NCI-H1930 (cell line): ENCODE results near the gene LONRF2.

Source experiments
- DNase-seq, 2 experiments: peaks; one replicate each; lab custom pipeline; 2025; lab: John Stamatoyannopoulos, UW

LONRF2 gene

DNA sequence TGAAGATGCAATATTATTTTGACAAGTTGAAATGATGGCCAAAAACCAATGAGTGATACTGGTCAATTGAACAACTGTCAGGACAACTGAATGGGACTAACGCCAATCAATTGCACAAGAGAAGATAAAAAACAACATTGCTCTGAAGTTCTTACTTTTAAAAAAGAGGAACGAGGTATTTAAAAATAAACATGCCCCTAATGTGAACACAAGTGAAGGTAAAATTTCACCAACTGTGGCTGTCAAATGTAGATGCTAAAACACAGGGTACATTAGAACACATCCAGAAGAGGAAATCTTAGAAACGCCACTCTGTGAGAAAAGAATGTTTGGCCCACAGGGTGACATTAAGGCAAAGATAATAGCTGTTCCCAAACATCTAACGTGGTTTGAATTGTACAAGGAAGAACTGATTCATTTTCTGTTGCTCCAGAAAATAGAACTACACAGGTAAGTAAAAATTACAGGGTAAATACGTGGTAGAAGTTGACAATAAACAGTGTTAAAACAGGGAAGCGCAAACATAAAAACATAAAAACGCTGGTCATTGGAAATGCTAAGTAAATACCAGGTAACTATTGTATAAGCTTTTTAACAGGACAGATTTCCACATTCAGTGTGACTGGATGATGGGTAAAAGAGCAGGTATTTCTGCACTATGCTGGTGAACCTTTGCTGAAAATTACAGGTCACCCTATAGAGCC lies 20.3 kb downstream of the LONRF2 start:
- no peak for DNase-seq

GRCh38 chr2:100299548-100299947 lies 22.8 kb downstream of the LONRF2 start:
- DNase-seq = no peak

- no peak for DNase-seq
These were observed 24.8 kb downstream of the LONRF2 start for GRCh38 chr2:100297511-100297910.

DNA sequence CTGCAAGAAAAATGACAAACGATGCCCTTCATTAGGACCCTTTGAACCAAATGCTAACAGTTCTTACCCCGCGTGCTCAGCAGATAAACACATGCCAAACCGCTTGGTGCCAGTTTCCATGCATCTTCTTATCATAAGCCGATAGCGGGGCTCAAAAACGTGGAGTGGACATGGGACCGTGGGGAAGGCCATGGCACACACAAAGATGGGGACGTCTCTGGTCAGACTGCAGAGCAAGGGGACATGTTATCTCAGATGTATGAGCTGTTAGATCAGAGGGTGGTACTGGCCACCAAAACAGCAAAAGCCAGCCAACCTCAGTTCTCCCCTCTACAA lies 28.2 kb downstream of the LONRF2 start:
- no peak for DNase-seq

DNA sequence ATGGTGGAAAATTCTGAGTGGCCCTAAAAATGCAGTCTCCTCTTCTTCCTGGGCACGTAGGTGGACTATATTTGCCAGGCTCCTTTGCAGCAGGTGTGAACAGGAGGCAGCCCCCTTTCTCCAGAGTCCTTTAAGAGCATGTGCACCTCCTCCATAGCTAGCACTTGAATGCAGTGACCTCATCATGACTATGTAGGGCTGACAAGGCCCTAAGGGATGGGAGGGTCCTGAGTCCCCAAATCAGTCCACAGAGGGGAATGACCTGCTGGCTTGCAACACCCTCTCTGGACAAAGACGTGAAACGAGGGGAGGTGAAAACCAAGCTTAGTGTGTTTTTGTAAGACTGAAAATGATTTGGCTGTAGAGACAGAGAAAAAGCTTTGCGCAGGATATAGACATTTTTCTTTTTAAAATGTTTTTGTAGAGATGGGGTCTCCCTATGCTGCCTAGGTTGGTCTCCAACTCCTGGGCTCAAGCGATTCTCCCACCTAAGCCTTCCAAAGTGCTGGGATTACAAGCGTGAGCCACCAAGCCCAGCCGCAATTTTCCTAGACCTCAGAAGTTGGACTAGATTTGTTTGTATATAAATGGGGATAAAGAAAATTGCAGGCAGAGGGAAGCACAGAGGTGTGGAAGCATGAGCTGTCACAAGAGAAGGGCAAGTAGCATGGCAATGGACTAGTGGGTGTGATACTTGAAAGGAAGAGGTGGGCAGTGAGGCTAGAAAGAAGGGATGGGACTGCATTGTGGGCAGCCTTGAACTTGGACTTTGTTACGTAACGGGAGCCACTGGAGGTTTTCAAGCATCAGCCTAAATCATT lies 28.8 kb downstream of the LONRF2 start:
- DNase-seq = no peak

DNA sequence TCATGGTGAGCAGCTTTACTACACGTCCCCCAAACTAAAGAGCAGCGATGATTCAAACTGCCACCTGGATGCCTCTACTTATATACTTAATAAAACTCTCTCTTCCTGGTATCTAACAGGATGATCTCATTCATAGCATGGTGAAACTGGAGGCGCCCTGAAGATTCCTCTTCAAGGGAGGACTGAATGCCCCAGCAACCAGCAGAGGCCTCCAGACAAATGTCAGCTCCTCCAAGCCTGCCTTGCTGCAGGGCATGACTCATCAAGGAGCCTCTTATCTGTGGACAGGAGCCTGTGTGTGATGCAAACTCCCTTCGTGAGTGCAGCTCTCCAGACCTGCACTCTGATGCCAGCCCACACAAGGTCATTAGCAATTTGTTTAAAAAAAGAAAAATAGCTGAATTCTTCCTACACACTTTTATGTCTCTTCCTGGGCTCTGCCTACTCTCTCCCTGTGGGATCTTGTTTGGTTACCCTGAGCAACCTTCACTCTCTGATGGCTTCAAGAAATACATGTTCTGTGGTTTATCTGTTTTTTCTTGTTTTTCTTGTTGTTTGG lies 30.2 kb downstream of the LONRF2 start:
- DNase-seq = no peak

DNA sequence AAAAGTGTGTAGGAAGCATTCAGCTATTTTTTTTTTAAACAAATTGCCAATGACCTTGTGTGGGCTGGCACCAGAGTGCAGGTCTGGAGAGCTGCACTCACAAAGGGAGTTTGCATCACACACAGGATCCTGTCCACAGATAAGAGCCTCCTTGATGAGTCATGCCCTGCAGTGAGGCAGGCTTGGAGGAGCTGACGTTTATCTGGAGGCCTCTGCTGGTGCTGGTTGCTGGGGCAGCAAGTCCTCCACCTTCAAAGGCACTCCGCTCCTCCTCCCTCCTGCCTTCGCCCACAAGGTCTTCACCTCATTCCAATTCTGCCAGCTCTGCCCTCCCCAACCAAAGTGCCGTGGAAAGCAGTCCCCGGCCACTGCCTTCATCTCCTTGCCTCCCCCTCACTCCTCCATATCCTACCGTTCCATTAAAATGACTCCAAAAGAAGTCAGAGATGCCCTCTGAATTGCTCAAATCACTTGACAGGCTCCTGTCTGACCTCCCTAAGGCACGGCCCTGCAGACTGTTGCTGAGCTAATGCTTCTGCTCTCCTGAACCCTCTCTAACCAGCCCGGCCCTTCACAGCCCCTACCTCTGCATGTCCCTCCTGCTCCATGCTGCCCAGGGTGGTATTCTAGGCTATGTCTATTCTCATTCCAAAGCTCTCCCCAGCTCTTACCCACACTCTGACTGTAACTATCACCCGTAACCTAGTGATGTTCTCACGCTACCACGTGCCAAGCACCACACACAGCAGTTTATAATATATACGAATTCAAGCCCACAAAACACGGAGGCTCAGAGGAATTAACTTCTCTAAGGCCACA lies 30.9 kb downstream of the LONRF2 start:
- no peak for DNase-seq

- no peak for DNase-seq
These were observed 31.6 kb downstream of the LONRF2 start for GRCh38 chr2:100290718-100291151.

DNA sequence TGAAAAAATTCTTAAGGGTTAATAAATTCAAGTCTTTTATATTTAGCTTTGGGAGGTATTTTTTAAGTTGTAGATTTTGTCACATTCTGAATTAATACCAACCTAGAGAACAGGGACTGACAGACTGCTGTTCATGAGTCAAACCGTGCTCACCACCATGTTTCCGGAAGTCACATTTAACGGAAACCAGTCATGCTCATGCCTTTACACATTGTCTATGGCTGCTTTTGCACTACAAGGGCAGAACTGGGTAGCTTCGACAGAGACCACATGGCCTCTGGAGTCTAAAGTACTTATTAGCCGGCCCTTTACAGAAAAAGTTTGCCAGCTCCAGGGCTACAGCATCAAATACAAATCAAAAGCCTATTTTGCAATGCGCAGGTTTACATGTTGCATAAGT lies 33.3 kb downstream of the LONRF2 start:
- DNase-seq = no peak

- DNase-seq = no peak
These were observed 36.0 kb downstream of the LONRF2 start for GRCh38 chr2:100286318-100286717.

DNA sequence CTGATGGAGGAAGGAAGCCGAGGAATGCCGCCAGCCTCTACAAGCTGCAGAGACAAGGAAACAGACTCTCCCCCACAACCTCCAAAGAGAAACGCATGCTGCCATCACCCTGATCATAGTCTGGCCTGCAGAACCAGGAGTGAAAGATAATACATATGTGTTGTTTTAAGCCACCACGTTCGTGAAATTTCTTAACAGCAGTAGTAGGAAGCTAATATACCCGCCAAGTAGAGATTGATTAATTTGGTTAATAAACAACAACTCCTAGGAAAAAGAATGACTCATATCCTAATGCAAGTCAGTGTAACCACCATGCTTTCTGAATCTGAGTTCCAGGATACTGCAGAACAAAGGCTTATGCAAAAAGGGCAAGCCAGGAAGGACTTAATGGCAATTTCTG lies 36.6 kb downstream of the LONRF2 start:
- DNase-seq = no peak

GRCh38 chr2:100285011-100285410 lies 37.3 kb downstream of the LONRF2 start:
- no peak for DNase-seq

GRCh38 chr2:100283724-100284501 lies 38.4 kb downstream of the LONRF2 start:
- no peak for DNase-seq

DNA sequence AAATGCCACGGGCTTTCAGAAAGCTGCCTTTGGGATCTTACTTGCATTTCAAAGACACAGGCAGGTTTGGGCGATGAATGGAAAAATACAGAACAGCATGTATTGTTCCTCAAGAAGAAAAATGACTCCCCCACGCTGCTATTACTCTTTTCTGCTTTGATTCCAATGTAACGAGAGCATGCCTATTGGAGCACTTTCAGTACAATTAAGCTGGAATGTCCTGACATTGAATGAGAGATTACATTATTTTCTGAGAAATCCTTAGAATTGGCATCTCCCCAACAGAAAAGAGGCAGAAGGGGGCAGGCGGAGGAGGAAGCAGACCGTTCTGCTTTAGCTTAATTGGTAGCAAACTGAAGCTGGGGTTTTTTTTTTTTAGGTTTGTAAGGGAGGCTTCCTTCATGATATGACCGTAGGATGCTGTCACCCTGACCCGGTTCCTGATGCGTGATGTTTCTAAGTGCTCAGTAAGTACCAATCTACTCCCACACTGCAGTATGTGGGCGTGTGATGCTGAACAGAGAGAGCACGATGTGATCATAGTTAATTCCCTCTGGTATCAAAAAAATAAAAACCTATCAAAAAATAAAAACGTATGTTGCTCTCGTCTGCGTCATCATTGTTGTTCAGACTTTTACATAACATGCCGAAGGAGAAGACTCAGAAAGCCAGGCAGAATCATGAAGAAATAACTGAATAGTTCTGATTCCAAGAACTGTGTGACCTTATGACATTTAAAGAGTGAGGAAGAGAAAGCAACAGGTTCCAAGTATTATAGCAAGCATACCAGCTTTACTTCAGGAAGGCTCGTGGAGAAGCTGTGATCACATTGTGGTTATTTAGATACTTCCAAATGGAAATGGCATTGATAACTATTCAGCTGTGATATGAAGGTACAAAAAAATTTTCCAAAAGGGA lies 40.5 kb downstream of the LONRF2 start:
- no peak for DNase-seq

GRCh38 chr2:100279586-100280534 lies 42.4 kb downstream of the LONRF2 start:
- DNase-seq = no peak

DNA sequence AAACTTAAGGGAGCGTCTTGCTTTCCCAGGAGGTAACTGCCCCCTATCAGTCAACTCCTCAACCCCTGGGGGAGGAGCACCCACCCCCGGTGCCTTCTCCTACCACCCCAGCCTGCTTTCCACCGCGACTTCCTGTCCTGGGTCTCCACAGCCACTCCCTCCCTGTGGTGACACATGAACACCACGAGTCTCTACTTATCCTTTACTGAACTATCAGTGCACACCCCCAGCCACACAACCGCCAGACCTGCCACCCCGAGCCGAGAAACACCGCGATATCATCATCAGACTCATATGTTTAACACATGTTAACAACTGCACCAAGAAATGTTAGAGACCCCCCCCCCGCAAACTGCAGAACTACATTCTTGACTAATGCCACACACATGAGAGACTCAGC lies 43.3 kb downstream of the LONRF2 start:
- no peak for DNase-seq

DNA sequence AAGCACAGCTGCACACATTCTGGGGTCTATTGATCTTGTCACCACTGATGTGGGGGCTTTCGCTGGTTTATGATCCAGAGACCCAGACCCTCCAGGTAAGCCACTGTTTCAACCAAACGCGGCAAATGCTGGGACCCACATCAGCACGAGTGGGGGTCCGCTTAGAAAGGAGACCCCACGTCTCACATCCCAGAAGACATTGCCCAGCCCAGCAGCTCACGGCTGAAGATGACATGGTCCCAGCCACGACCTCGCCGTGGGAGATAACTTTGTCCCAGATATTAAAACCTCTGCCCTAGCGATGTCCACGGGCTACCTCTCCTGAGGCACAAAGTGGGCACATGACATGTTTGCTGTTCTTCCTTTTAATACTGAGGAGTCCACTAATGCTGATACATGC lies 43.8 kb downstream of the LONRF2 start:
- DNase-seq = no peak

DNA sequence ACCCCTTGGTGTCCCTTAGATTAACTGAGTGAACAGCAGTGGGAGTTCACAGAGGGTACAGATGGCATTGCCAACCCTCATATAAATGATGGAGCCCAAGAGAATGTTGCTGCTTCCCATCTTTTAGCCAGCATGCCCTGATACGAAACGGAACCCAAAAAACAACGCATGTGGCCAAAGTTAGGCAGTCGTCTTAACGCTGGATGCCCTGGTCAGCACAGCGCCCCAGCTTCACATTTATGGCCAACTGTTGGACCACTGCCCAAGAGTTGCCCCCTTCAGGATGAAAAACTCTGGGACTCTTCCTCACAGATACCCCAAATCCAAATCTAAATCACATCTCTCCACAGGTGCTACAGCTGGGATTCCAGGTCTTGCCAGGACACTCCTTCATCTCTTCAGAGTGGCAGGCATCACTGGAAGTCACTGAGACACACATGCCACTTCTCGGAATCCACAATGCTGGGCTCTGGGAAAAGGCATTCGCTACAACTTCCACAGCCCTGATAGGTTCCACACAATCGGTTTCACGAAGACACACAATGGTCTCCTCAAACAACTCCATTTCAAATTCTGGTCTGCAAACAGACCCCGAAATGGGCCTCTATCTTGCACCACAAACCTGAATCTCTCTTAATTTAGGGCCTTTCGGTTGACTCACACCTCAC lies 44.6 kb downstream of the LONRF2 start:
- DNase-seq = no peak

DNA sequence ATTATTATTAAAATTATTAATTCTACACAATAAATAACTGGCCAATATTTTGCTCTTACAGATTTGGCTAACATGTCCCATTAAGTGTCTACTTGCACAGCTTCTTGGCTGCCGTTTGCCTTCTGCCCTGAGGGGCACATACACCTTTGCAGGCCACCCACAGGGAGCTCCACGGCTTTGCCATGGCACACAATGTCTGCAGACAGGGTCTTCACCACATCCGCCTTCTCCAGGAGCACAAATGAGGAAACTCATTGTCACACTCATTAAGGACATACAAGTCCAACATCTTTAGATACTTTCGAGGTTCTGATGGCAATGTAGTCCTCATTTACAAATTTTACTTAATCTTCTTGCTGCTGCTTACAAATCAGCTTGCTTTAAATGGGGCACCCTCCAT lies 45.6 kb downstream of the LONRF2 start:
- no peak for DNase-seq
